KOPT-K1 (cell line): ENCODE measurements around the gene C1GALT1.
"Not testable (repeated sequence)": the region's sequence is repeated elsewhere in the genome, so short reads cannot be mapped to it uniquely, and the experiment has no call there.

Source experiments
- H3K27ac ChIP-seq: fragments of 200-600 bp; sonication (generic); 2 replicates; pipeline ENCODE4 v1.5.1; 2016; ENCODE audit warnings: antibody characterized with exemption, mild to moderate bottlenecking, low read depth, low read length; ENCODE audit not compliant: poor library complexity, severe bottlenecking
- H3K36me3 ChIP-seq: fragments of 200-600 bp; sonication (generic); 2 replicates; pipeline ENCODE4 v1.5.1; 2017; ENCODE audit warnings: antibody characterized with exemption, mild to moderate bottlenecking, low read length, moderate library complexity; ENCODE audit not compliant: insufficient read depth
- H3K9me3 ChIP-seq: fragments of 200-600 bp; sonication (generic); 2 replicates; pipeline ENCODE4 v1.5.1; 2017; ENCODE audit warnings: antibody characterized with exemption, low read length, mild to moderate bottlenecking; ENCODE audit not compliant: insufficient read depth, poor library complexity, severe bottlenecking

The C1GALT1 gene

DNA sequence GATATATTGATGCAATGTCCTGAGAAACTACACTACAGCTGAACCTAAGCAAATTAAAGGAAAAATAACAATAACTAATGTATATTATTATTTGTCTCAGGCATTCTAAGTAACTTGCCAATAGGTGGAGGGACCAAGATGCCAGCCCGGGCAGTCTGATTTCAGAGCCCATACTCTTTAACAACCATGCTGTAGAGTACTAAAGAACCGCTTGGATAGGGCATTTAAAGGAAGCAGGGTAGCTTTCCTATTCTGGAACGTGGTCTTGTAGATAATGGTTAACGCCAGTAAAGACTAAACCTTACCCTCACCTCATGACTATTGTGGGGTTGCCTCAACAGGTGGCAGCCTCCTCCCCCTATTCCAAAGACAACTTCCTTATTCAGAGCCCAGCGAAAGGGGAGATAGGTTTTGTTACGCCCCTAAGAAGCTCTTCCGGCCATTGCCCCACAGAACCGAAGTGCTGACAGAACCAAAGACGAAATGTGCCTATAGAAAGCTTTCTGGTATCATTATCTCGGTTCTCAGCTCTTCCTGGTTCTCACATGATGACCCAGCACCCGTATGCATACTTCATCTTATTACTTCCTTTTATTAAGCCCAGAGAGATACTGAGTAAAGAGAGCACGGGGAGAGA lies 707 bp upstream of the C1GALT1 start:
- H3K9me3 ChIP-seq: no peaks in the 10 kb centered on the region
- H3K36me3 ChIP-seq: peaks cover 17% of the 10 kb centered on the region
- H3K27ac ChIP-seq: peak overlapping the region; percentile 80

DNA sequence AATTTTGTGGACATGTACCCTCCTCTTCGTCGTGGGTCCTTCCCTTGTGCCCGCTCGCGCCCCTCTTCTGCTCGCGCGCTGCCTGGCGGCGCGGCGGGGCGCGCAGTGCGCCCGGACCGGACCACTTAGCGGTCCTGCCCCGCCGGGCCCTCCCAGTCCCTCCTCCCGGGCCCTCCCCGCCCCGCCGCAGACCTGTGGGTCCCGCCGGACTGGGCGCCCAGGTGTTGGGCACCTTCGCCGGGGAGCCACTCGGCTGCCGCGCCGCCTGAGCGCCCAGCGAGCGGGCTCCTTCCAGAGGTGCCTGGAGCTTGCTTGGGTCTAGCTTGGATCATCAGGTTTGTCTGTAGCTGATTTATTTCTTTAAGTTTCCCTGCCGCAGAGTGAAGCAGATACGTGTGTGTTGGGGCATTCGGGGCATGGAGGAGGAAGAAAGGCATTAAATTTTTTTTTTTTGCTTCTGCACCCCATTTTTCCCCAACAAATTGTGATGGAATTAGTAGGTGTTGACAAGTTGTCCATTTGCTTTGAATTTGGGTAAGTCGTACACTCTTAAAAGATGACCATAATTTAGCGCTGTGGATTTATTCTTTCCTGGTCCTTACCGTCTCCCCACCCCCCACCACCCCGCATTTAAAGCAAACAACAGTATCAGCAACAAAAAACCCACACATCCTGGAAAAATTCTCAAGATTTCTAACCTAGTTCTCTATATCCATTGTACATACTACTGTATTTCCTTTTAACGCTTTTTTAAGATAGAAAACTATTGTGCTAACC lies 905 bp downstream of the C1GALT1 start:
- Histone ChIP-seq H3K36me3 (peaks cover 24% of the 10 kb centered on the region), H3K9me3 (no peaks in the 10 kb centered on the region), H3K27ac (peak overlapping the region; percentile 80)

DNA sequence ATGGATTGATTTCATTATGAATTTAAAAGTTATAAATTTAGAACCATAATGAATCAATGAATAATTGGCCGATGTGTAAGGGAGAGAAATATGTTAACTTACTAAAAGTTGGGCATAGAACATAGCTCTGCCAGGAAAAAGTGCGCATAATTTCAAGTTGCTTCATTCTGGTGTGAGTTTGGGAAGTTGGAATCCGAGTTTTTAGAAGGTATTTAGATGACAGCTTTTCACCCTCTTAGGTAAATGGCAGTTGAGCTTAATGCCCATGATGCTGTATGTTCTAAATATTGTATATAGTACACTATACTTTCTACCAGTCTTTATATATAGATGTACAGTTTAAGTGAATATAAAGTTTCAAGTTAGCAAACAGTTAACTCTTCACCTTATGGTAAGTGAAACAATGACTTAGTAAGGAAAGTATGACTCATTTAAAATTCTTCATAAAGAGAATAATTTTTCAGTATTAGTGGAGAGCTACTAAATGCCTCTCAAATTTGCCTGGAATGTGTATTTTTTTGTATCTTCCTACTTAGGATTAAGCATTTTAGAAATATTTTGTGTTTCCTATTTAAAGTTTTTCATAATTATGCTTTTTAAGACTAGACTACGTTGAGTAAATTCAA lies 1.6 kb downstream of the C1GALT1 start:
- Histone ChIP-seq H3K9me3 (no peaks in the 10 kb centered on the region), H3K27ac (peak overlapping the region; percentile 80), H3K36me3 (peaks cover 24% of the 10 kb centered on the region)

DNA sequence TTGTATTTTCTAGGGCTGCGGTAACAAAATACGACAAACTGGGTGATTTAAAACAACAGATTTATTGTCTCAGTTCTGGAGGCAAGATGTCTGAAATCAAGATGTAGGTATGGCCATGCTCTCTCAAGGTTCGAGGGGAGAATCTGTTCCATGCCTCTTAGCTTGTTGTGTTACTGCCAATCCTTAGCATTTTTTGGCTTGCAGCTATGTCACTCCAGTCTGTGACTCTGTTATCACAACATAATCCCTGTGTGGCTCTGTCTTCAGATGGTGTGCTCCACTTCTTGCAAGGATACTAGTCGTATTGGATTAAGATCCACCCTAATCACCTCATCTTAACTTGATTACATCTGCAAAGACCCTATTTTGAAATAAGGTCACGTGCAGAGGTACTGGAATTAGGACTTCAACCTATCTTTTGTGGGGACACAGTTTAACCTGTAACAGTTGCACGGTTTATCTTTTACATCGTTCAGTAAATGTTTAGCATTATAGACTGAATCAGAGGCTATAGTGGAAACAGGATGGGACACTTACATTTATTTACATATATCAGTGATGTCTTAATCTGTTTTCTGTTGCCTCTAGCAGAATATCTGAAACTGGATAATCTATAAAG lies 3.1 kb downstream of the C1GALT1 start:
- Histone ChIP-seq H3K27ac (no peak overlapping the region), H3K9me3 (no peaks in the 10 kb centered on the region), H3K36me3 (peaks cover 30% of the 10 kb centered on the region)

DNA sequence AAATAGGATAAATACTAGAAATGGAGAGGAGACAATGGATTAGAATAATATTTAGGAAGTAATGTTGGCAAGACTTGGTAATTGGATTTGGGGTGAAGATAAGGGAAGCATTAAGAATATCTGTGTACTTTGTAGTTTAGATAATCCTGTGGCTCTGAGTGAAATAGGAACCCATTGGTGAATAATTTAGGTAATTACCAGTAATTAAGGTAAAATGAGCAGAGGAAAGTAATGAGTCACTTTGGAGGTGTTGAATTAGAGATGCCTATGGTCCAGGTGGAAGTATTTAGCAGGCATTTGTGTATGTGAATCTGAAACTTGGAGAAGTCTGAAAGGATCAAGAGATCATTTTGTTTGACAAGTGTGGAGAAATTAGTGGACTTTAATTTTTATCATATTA lies 5.7 kb downstream of the C1GALT1 start:
- peaks cover 9% of the 10 kb centered on the region for H3K9me3 ChIP-seq
- H3K27ac ChIP-seq: no peak overlapping the region
- peaks cover 39% of the 10 kb centered on the region for H3K36me3 ChIP-seq

DNA sequence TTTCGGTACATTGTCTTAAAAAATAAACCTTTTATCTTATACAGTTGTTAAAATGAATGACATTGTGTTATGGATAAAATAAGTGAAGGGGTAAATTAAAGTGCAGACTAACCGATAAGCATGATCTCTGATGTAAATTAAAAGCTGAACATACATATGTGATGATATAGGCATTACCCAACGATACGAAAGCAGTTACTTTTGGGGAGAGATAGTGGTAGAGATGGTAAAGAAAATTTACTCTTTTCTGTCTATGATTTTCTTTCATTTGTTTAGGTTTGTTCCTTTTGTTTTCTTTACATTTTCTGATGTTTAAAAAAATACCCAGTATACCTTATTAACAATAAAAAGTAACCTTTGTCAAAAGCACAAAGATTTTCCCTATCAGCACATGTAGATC lies 6.4 kb downstream of the C1GALT1 start:
- Histone ChIP-seq H3K27ac (no peak overlapping the region), H3K36me3 (peaks cover 39% of the 10 kb centered on the region), H3K9me3 (peaks cover 16% of the 10 kb centered on the region)

DNA sequence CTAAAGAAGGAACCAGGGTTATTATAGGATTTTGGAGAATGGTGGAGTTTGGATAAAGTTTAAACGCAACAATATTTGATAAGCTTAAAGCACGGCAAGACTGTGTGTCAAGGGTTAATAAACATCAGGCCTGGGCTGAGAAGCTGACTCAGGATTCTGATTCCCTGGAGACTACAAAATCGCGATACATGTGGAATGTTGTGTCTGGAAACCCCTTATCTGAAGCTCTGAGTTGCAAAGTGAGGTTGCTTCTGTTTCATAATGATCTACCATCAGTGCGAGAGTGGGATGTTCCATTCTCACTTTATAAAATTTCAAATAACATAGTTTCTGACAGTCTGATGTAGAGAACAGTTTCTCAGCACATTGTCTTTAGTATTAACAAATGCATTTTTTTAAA lies 7.8 kb downstream of the C1GALT1 start:
- peaks cover 37% of the 10 kb centered on the region for H3K36me3 ChIP-seq
- no peak overlapping the region for H3K27ac ChIP-seq
- H3K9me3 ChIP-seq: peaks cover 27% of the 10 kb centered on the region

DNA sequence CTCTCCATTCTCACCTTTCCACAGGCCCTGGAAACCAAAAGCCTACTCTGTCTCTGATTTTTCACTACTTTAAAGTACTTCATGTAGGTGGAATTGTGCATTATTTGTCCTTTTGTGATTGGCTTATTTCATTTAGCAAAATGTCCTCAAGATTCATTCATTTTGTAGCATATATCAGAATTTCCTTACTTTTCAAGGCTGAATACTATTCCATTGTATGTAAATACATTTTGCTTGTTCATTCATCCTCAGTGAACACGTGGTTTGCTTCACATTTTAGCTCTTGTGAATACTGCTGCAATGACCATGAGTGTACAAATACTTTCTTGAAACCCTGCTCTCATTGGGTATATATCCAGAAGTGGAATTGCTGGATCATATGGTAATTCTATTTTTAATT lies 8.8 kb downstream of the C1GALT1 start:
- H3K9me3 ChIP-seq: peaks cover 32% of the 10 kb centered on the region
- no peak overlapping the region for H3K27ac ChIP-seq
- H3K36me3 ChIP-seq: peaks cover 27% of the 10 kb centered on the region

DNA sequence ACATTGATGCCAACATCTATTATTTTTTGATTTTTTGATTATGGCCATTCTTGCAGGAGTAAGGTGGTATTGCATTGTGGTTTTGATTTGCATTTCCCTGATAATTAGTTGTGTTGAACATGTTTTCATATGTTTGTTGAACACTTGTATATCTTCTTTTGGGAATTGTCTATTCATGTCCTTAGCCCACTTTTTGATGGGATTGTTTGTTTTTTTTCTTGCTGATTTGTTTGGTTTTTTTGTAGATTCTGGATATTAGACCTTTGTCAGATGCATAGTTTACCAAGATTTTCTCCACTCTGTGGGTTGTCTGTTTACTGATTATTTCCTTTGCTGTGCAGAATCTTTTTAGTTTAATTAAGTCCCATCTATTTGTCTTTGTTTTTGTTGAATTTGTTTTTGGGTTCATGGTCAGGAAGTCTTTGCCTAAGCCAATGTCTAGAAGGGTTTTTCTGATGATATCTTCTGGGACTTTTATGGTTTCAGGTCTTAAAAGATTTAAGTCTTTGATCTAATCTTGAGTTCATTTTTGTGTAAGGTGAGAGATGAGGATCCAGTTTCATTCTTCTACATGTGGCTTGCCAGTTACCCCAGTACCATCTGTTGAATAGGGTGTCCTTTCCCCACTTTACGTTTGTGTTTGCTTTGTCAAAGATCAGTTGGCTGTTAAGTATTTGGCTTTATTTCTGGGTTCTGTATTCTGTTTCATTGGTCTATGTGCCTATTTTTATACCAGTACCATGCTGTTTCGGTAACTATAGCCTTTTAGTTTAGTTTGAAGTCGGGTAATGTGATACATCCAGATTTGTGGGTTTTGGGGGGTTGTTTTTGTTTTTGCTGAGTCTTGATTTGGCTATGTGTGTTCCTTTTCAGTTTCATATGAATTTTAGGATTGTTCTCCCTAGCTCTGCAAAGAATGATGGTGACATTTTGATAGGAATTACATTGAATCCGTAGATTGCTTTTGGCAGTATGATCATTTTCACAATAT lies 10.7 kb downstream of the C1GALT1 start:
- Histone ChIP-seq H3K9me3 (peaks cover 45% of the 10 kb centered on the region), H3K36me3 (peaks cover 15% of the 10 kb centered on the region)
- not testable (repeated sequence) for H3K27ac ChIP-seq

DNA sequence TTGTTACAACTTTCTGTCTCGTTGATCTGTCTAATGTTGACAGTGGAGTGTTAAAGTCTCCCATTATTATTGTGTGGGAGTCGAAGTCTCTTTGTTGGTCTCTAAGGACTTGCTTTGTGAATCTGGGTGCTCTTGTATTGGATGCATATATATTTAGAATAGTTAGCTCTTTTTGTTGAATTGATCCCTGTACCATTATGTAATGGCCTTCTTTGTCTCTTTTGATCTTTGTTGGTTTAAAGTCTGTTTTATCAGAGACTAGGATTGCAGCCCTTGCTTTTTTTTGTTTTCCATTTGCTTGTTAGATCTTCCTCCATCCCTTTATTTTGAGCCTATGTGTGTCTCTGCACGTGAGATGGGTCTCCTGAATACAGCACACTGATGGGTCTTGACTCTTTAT lies 17.2 kb downstream of the C1GALT1 start:
- not testable (repeated sequence) for H3K36me3 ChIP-seq, H3K27ac ChIP-seq
- peaks cover 35% of the 10 kb centered on the region for H3K9me3 ChIP-seq

DNA sequence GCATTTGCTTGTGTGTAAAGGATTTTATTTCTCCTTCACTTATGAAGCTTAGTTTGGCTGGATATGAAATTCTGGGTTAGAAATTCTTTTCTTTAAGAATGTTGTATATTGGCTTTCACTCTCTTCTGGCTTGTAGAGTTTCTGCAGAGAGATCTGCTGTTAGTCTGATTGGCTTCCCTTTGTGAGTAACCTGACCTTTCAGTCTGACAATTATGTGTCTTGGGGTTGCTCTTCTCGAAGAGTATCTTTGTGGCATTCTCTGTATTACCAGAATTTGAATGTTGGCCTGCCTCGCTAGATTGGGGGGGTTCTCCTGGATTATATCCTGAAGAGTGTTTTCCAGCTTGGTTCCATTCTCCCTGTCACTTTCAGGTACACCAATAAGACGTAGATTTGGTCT lies 17.9 kb downstream of the C1GALT1 start:
- H3K36me3 ChIP-seq, H3K27ac ChIP-seq: not testable (repeated sequence)
- peaks cover 32% of the 10 kb centered on the region for H3K9me3 ChIP-seq

DNA sequence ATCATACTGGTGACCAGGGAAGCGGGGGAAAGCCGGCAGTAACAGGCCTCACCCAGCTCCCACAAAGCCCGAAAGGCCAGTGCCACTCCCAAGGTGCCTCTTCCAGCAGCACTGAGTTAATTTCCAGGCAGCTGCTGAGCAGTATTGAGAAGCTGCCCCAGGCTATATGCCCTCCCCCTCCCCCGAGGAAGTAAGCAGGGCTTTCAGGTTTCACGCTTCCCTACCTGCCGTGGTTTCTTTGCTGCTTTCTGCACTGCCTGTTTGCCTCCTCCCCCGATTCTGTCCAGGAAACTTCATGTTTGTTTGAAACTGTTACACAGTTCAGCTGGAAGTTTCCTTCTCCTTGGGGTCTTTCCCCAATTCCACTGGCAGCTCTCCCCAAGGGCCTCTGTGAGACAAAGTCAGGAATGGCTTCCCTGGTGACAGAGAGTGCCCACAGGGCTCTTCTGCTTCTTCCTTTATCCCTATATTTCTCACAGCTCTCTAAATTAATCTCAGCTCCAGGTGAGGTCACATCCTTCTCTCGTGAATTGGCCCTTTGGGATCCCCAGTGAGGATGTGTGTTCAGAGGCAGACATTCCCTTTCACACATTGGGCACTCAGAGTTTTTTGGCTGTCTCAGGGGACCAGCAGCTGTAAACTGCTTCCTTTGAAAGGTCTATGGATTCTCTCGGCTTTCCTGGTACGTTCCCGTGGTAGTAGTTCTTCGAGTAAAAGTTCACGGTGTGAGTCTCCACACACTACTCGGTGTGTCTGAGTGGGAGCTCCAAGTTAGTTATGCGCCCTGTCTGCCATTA lies 19.4 kb downstream of the C1GALT1 start:
- H3K9me3 ChIP-seq: peaks cover 26% of the 10 kb centered on the region
- no peaks in the 10 kb centered on the region; the same call in 1 of the 2 replicates for H3K36me3 ChIP-seq
- no peak overlapping the region for H3K27ac ChIP-seq

DNA sequence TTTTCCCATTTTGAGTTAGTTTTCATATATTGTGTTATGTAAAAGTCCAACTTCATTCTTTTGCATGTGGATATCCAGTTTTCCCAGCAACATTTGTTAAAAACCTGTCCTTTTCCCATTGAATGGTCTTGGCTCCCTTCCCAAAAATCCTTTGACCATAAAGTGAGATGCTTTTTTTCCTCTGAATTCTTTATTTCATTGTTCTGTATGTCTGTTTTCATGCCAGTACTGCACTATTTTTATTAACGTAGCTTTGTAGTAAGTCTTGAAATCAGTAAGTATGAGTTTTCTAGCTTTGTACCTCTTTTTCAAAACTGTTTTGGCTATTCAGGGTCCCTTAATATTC lies 20.0 kb downstream of the C1GALT1 start:
- no peak overlapping the region for H3K27ac ChIP-seq
- peaks cover 26% of the 10 kb centered on the region for H3K9me3 ChIP-seq

More for the DNA sequence above, 20.0 kb downstream of the C1GALT1 start:
- no peaks in the 10 kb centered on the region; the same call in 1 of the 2 replicates for H3K36me3 ChIP-seq
